ENCODE results near the gene RAB7B.

- no peak for TF ChIP-seq CTCF (conservative IDR thresholded peaks at IDR 0.05; ENCODE audit: low read depth, low read length)
- no peak for TF ChIP-seq POLR2A (IDR thresholded peaks at IDR 0.05; ENCODE audit: low read depth, low read length)
- TF ChIP-seq RCOR1 (IDR thresholded peaks at IDR 0.05; ENCODE audit: insufficient replicate concordance, low read length): no peak
- no peak for TF ChIP-seq SMC3 (IDR thresholded peaks at IDR 0.05; ENCODE audit: low read depth, low read length)
- TF ChIP-seq NFE2L2 (IDR thresholded peaks at IDR 0.05; ENCODE audit: low read depth, low read length): no peak
- TF ChIP-seq MXI1 (IDR thresholded peaks at IDR 0.05; ENCODE audit: borderline replicate concordance, low read depth, low read length): no peak
- no peak for TF ChIP-seq USF2 (IDR thresholded peaks at IDR 0.05; ENCODE audit: low read depth, low read length)
- no peak for TF ChIP-seq CEBPB (IDR thresholded peaks at IDR 0.05; ENCODE audit: low read depth, low read length)
- no peak for TF ChIP-seq RFX5 (IDR thresholded peaks at IDR 0.05; ENCODE audit: low read depth, low read length)
- TF ChIP-seq MAZ (IDR thresholded peaks at IDR 0.05; ENCODE audit: borderline replicate concordance, low read depth, low read length): no peak
- TF ChIP-seq RAD21 (IDR thresholded peaks at IDR 0.05; ENCODE audit: low read length): no peak
- no peak for TF ChIP-seq BHLHE40 (IDR thresholded peaks at IDR 0.05; ENCODE audit: low read depth, low read length)
- no peak for TF ChIP-seq MAFK (IDR thresholded peaks at IDR 0.05; ENCODE audit: low read depth, low read length)
These were observed 21.9 kb downstream of the RAB7B start for GRCh38 chr1:205981257-205981656.

Data from IMR-90 (cell line).